Right lobe of liver (tissue), 4 donors: ENCODE data around the gene ATXN1.

Experiments used
- CTCF ChIP-seq, 4 donors: fragments of 200-600 bp in 3 of 4; fragments of 450-650 bp in 1 of 4; IDR thresholded peaks; one replicate each; pipeline versions ENCODE4 v1.5.1 to v1.8.0; 2016 to 2022; ENCODE audit warnings: antibody characterized with exemption in 4 of 4, mild to moderate bottlenecking in 2 of 4
- POLR2A ChIP-seq: fragments of 450-650 bp; IDR thresholded peaks from one replicate; pipeline ENCODE4 v1.6.1; 2017; ENCODE audit warnings: antibody characterized with exemption, mild to moderate bottlenecking
- donor health status: DM: no; HTN: no; CAD: no.
- donor health status: DM: no; HTN: no; CAD: no.
- donor health status: DM: no; HTN: yes; CAD: no.

- TF ChIP-seq CTCF (IDR thresholded peaks at IDR 0.05) (no peak), POLR2A (no peak)
Measured at GRCh38 chr6:16729744-16730143, 31.5 kb downstream of the ATXN1 start.
